Endothelial cell of umbilical vein (primary cell): Measurements from ENCODE around the gene GRK5. TPM values are rescaled to one million over a fixed set of nuclear protein-coding genes. Genes with fewer than 3 reads are reported as not detected.

Experiments used
- BruUV-seq: library from RNA; stranded (reverse); fragments of 400-500 nt; replicated peaks from 2 replicates; lab custom pipeline; 2021; lab: Mats Ljungman, UMichigan
- CTCF ChIA-PET: fragments of 300-600, 350-600 bp; sonication (Branson Sonifier 250); formaldehyde crosslinking; loops from one replicate; lab custom pipeline; 2021; ENCODE audit warnings: antibody characterized with exemption, inconsistent platforms; lab: Charles Lee
- POLR2A ChIA-PET: fragments of 300-600, 350-600 bp; sonication (Branson Sonifier 250); formaldehyde crosslinking; loops from one replicate; lab custom pipeline; 2021; ENCODE audit warnings: antibody characterized with exemption, inconsistent platforms; lab: Charles Lee
- DNase-seq: peaks from one replicate; pipeline ENCODE4 v3.0.0-alpha.2; 2011; ENCODE audit warnings: low read depth, low spot score
- FAIRE-seq: peaks from 2 replicates; lab custom pipeline; 2011; peaks lifted over from hg19 to GRCh38; lab: Jason Lieb, UNC
- H2AFZ ChIP-seq: 2 replicates; pipeline ENCODE4 v1.6.0; 2012; ENCODE audit warnings: low read depth, low read length, control low read depth, inconsistent platforms
- H3K27ac ChIP-seq: 2 replicates; pipeline ENCODE4 v1.5.1; 2011; ENCODE audit warnings: low read depth, mild to moderate bottlenecking, control low read depth, low read length, moderate library complexity; ENCODE audit not compliant: insufficient read depth
- H3K27me3 ChIP-seq, 2 experiments: 2 replicates each; pipeline versions ENCODE4 v1.6.0 to v1.6.1; 2011; ENCODE audit warnings: low read length in 2 of 2, mixed read lengths in 1 of 2; ENCODE audit not compliant: control insufficient read depth in 2 of 2, insufficient read depth in 2 of 2
- H3K36me3 ChIP-seq, 2 experiments: 2 replicates in 1 of 2; 3 replicates in 1 of 2; pipeline ENCODE4 v1.5.1; 2011; ENCODE audit warnings: low read length in 2 of 2, mild to moderate bottlenecking in 1 of 2, moderate library complexity in 1 of 2; ENCODE audit not compliant: control insufficient read depth in 2 of 2, insufficient read depth in 2 of 2; ENCODE audit errors: extremely low read depth in 1 of 2
- H3K4me1 ChIP-seq: 3 replicates; pipeline ENCODE4 v1.5.1; 2011; ENCODE audit warnings: mild to moderate bottlenecking, low read length; ENCODE audit not compliant: control insufficient read depth, insufficient read depth; ENCODE audit errors: extremely low read depth
- H3K4me2 ChIP-seq: 2 replicates; pipeline ENCODE4 v1.6.1; 2011; ENCODE audit warnings: low read length, control low read depth, mixed read lengths; ENCODE audit not compliant: insufficient read depth
- H3K4me3 ChIP-seq, 3 experiments: fragments of 200-600 bp in 1 of 3; sonication (generic), shearing (Covaris generic) in 1 of 3; replicated peaks in 1 of 3; 2 replicates each; pipeline ENCODE4 v1.5.1; 2011 to 2016; ENCODE audit warnings: control low read depth in 3 of 3, low read length in 3 of 3, mild to moderate bottlenecking in 2 of 3, inconsistent platforms in 1 of 3, low read depth in 1 of 3, moderate library complexity in 1 of 3; ENCODE audit not compliant: insufficient read depth in 1 of 3
- H3K79me2 ChIP-seq: 2 replicates; pipeline ENCODE4 v1.6.0; 2012; ENCODE audit warnings: low read length, inconsistent platforms; ENCODE audit not compliant: control insufficient read depth, insufficient read depth
- H3K9ac ChIP-seq: replicated peaks from 2 replicates; pipeline ENCODE3; 2011; ENCODE audit warnings: low read length, control low read depth; ENCODE audit not compliant: insufficient read depth; ENCODE audit errors: extremely low read depth
- H3K9me1 ChIP-seq: replicated peaks from 3 replicates; pipeline ENCODE4 v1.6.0; 2011; ENCODE audit warnings: mild to moderate bottlenecking, low read length; ENCODE audit not compliant: control insufficient read depth, insufficient read depth; ENCODE audit errors: extremely low read depth
- H3K9me3 ChIP-seq: replicated peaks from 2 replicates; pipeline ENCODE4 v1.5.1; 2012; ENCODE audit warnings: low read length, inconsistent platforms; ENCODE audit not compliant: control insufficient read depth, insufficient read depth
- H4K20me1 ChIP-seq: replicated peaks from 2 replicates; pipeline ENCODE3; 2011; ENCODE audit warnings: mild to moderate bottlenecking, low read length; ENCODE audit not compliant: control insufficient read depth, insufficient read depth; ENCODE audit errors: extremely low read depth
- CTCF ChIP-seq, 2 donors: IDR thresholded peaks; 1 replicate in 1 of 2; 2 replicates in 1 of 2; pipeline ENCODE4 v1.5.1; 2011; ENCODE audit warnings: low read length in 2 of 2, mild to moderate bottlenecking in 2 of 2, moderate library complexity in 2 of 2, control low read depth in 1 of 2, inconsistent platforms in 1 of 2, low read depth in 1 of 2; ENCODE audit not compliant: insufficient read depth in 1 of 2; ENCODE audit errors: extremely low read depth in 1 of 2
- EZH2 ChIP-seq: IDR thresholded peaks from 2 replicates; pipeline ENCODE4 v1.6.1; 2012; ENCODE audit warnings: borderline replicate concordance, low read depth, mild to moderate bottlenecking, moderate library complexity, low read length, inconsistent platforms; ENCODE audit not compliant: severe bottlenecking
- FOS ChIP-seq: IDR thresholded peaks from 2 replicates; pipeline ENCODE4 v1.6.1; 2011; ENCODE audit warnings: mild to moderate bottlenecking, low read length, moderate library complexity, borderline replicate concordance; ENCODE audit not compliant: insufficient read depth
- GATA2 ChIP-seq: IDR thresholded peaks from 2 replicates; pipeline ENCODE4 v1.7.0; 2011; ENCODE audit warnings: low read depth, mild to moderate bottlenecking, moderate library complexity, mixed read lengths, low read length; ENCODE audit not compliant: insufficient read length, insufficient read depth
- JUN ChIP-seq: IDR thresholded peaks from 2 replicates; pipeline ENCODE4 v1.6.1; 2011; ENCODE audit warnings: borderline replicate concordance, low read depth; ENCODE audit not compliant: insufficient read length, insufficient read depth
- MAX ChIP-seq: IDR thresholded peaks from 2 replicates; pipeline ENCODE4 v1.6.1; 2011; ENCODE audit not compliant: insufficient read depth, insufficient read length
- MYC ChIP-seq: IDR thresholded peaks from one replicate; pipeline ENCODE4 v1.6.1; 2011; ENCODE audit warnings: mild to moderate bottlenecking, low read depth, low read length
- POLR2A ChIP-seq: IDR thresholded peaks from 2 replicates; pipeline ENCODE4 v1.6.1; 2012; ENCODE audit warnings: low read depth, mild to moderate bottlenecking, control low read depth, low read length
- POLR2AphosphoS5 ChIP-seq: IDR thresholded peaks from 2 replicates; pipeline ENCODE4 v1.6.1; 2012; ENCODE audit warnings: low read depth, mild to moderate bottlenecking, control low read depth, low read length, moderate library complexity; ENCODE audit not compliant: insufficient read depth
- dilution Hi-C: fragments of 300-500 bp; cut with MboI; formaldehyde crosslinking; loops from one replicate; pipeline ENCODE4 v1.15.0; 2019; ENCODE audit warnings: low sequenced_read_pairs; ENCODE audit not compliant: extremely low pct_ligation_motif_present
- intact Hi-C: fragments of 100-400 bp; cut with micrococcal nuclease; formaldehyde crosslinking; loops from one replicate; pipeline ENCODE4 v1.10.0; 2022
- polyA plus RNA-seq, 4 experiments: library from polyadenylated mRNA; depleted of rRNA in 3 of 4; stranded (reverse) in 3 of 4; unstranded in 1 of 4; fragments of >200 nt; gene quantifications; 2 replicates each; pipeline versions ENCODE4 v1.2.1 to v1.2.3, GENCODE V29; 2011 to 2012; ENCODE audit warnings: missing spikeins in 1 of 4
- total RNA-seq: library from RNA; stranded (reverse); gene quantifications from 2 replicates; pipeline ENCODE4 v1.2.3, GENCODE V29; 2021

GRK5 gene
- total and polyA plus RNA-seq, 2 donors (not counting 3 experiments of a cell fraction or from before 2014, with no cell fraction given), result 13.1 to 29.5 TPM

GRCh38 chr10:119443970-119444660 lies 236.7 kb downstream of the GRK5 start:
- no TSS peak for BruUV-seq
- TF ChIP-seq FOS (no peak), POLR2AphosphoS5 (no peak), EZH2 (no peak), JUN (no peak), MYC (no peak), GATA2 (no peak), MAX (no peak), POLR2A (no peak), CTCF (IDR thresholded peaks at IDR 0.05; ENCODE audit: extremely low read depth in 1 of 2, insufficient read depth in 1 of 2, low read depth in 1 of 2, low read length in 2 of 2) (no peak)
- Histone ChIP-seq H3K27ac (no peak overlapping the region), H3K9ac (no peak overlapping the region), H3K4me2 (no peak overlapping the region), H3K4me3 (no peak overlapping the region), H3K27me3 (no peaks in the 10 kb centered on the region), H3K9me1 (no peaks in the 10 kb centered on the region), H4K20me1 (no peaks in the 10 kb centered on the region), H3K4me1 (no peaks in the 10 kb centered on the region), H3K36me3 (peaks cover 0 to 7% of the 10 kb centered on the region in 2 experiments), H2AFZ (no peak overlapping the region), H3K79me2 (no peaks in the 10 kb centered on the region), H3K9me3 (no peaks in the 10 kb centered on the region)
- dilution Hi-C loops, result no loop called here
- intact Hi-C loops, result no loop called here
- POLR2A ChIA-PET, result interaction anchor here (1.4 kb wide), 1 partner anchor 245 kb away, joined by 3 read pairs; no protein-coding TSS in a partner anchor
- no peak for FAIRE-seq
- no peak for DNase-seq
- CTCF ChIA-PET, result interaction anchor here (0.9 to 7.6 kb wide), 16 partner anchors 14 to 280 kb away, joined by 3 to 245 read pairs (median 5); partner anchors contain the start of genes GRK5, RGS10 and SFXN4
